ENCODE data around the gene NRIP1. TPM values are rescaled to one million over a fixed set of nuclear protein-coding genes. Genes with fewer than 3 reads are reported as not detected.

NRIP1 gene
- total and polyA plus RNA-seq, 2 of the 13 experiments (the other 11 are each of a cell fraction or from before 2014, with no cell fraction given) = 21.0 to 69.0 TPM

GRCh38 chr21:14952916-14953315 lies 111.9 kb downstream of the NRIP1 start (continued):
- TF ChIP-seq TERF1 (CRISPR knock-in tag; IDR thresholded peaks at IDR 0.05) (no peak), NCOA5 (CRISPR knock-in tag; IDR thresholded peaks at IDR 0.05) (no peak), ZNF10 (CRISPR knock-in tag; IDR thresholded peaks at IDR 0.05; ENCODE audit: borderline replicate concordance, low read depth) (no peak), HOXA7 (CRISPR knock-in tag; IDR thresholded peaks at IDR 0.05) (no peak), CAMTA2 (CRISPR knock-in tag; IDR thresholded peaks at IDR 0.05; ENCODE audit: borderline replicate concordance) (no peak), ZNF225 (CRISPR knock-in tag; IDR thresholded peaks at IDR 0.05) (no peak), TOE1 (CRISPR knock-in tag; IDR thresholded peaks at IDR 0.05) (no peak), TFAP4 (IDR thresholded peaks at IDR 0.05; ENCODE audit: borderline replicate concordance, low read depth) (no peak), MED1 (CRISPR knock-in tag; IDR thresholded peaks at IDR 0.05) (no peak), CEBPG (CRISPR knock-in tag; IDR thresholded peaks at IDR 0.05) (no peak)
- TF ChIP-seq, protein P1, sequence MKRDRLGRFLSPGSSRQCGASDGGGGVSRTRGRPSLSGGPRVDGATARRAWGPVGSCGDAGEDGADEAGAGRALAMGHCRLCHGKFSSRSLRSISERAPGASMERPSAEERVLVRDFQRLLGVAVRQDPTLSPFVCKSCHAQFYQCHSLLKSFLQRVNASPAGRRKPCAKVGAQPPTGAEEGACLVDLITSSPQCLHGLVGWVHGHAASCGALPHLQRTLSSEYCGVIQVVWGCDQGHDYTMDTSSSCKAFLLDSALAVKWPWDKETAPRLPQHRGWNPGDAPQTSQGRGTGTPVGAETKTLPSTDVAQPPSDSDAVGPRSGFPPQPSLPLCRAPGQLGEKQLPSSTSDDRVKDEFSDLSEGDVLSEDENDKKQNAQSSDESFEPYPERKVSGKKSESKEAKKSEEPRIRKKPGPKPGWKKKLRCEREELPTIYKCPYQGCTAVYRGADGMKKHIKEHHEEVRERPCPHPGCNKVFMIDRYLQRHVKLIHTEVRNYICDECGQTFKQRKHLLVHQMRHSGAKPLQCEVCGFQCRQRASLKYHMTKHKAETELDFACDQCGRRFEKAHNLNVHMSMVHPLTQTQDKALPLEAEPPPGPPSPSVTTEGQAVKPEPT (CRISPR knock-in tag; IDR thresholded peaks at IDR 0.05; ENCODE audit: low read depth) = no peak

GRCh38 chr21:14949603-14950002 lies 115.2 kb downstream of the NRIP1 start:
- in situ Hi-C loops (cut with HindIII; ENCODE audit: extremely low pct_ligation_motif_present, low pct_unique_long_range_greater_than_20kb) (no loop called here), intact Hi-C loops (cut with micrococcal nuclease; ENCODE audit: unreplicated experiment) (no loop called here)
- H2AFZ ChIP-seq (ENCODE audit: low read length) = no peak overlapping the region
- BruUV-seq (replicated peaks) = no TSS peak
- DNase-seq (ENCODE audit: low spot score) (no peak), ATAC-seq (no peak), FAIRE-seq (no peak)
- H3K9me3 ChIP-seq (ENCODE audit: low read length) = peaks cover 6% of the 10 kb centered on the region
- H3K27ac ChIP-seq (ENCODE audit: extremely low read length, insufficient read depth, low read length) = no peak overlapping the region
- H3K4me2 ChIP-seq (ENCODE audit: low read depth, low read length) = no peak overlapping the region
- H3K9ac ChIP-seq (ENCODE audit: insufficient read depth, low read depth, low read length) = no peak overlapping the region
- H3K27me3 ChIP-seq (ENCODE audit: control insufficient read depth in 1 of 2, insufficient read depth in 2 of 2, low read length in 2 of 2) = no peaks in the 10 kb centered on the region
- H3K36me3 ChIP-seq (replicated peaks in 1 of 2; ENCODE audit: control insufficient read depth in 1 of 2, insufficient read depth in 2 of 2, low read length in 2 of 2) = no peaks in the 10 kb centered on the region
- H3K4me3 ChIP-seq (replicated peaks in 1 of 3; ENCODE audit: insufficient read depth in 1 of 3, low read depth in 2 of 3, low read length in 3 of 3) = no peak overlapping the region
- ChIA-PET CTCF (ENCODE audit: low intra/inter-chr PET ratio, low total read pairs) (no interaction called here), POLR2A (no interaction called here)
- H3K79me2 ChIP-seq (ENCODE audit: insufficient read depth, low read length) = peaks cover 2% of the 10 kb centered on the region
- 96% methylated on average over 4 of the region's 4 CpGs for WGBS (ENCODE audit: low lambda C conversion rate)
- no peaks in the 10 kb centered on the region for H4K20me1 ChIP-seq (ENCODE audit: insufficient read depth, low read length)
- H3K4me1 ChIP-seq (ENCODE audit: insufficient read depth, low read length) = peaks cover 33% of the 10 kb centered on the region
- TF ChIP-seq PCBP1 (IDR thresholded peaks at IDR 0.05; ENCODE audit: borderline replicate concordance, low read depth, low read length) = no peak
- no peak for TF ChIP-seq ZBTB4 (CRISPR knock-in tag; IDR thresholded peaks at IDR 0.05; ENCODE audit: borderline replicate concordance)
- TF ChIP-seq ZBTB44 (CRISPR knock-in tag; IDR thresholded peaks at IDR 0.05) = no peak
- TF ChIP-seq U2AF1 (optimal IDR thresholded peaks at IDR 0.05; ENCODE audit: low read depth, low read length) = no peak

All from HepG2 (cell line).